NCI-H1048 (cell line): ENCODE data around the gene OLFML2A.
"Not testable (repeated sequence)": the region's sequence is repeated elsewhere in the genome, so short reads cannot be mapped to it uniquely, and the experiment has no call there.

Experiments
- DNase-seq: peaks from one replicate; lab custom pipeline; 2025; lab: John Stamatoyannopoulos, UW

Gene OLFML2A

DNA sequence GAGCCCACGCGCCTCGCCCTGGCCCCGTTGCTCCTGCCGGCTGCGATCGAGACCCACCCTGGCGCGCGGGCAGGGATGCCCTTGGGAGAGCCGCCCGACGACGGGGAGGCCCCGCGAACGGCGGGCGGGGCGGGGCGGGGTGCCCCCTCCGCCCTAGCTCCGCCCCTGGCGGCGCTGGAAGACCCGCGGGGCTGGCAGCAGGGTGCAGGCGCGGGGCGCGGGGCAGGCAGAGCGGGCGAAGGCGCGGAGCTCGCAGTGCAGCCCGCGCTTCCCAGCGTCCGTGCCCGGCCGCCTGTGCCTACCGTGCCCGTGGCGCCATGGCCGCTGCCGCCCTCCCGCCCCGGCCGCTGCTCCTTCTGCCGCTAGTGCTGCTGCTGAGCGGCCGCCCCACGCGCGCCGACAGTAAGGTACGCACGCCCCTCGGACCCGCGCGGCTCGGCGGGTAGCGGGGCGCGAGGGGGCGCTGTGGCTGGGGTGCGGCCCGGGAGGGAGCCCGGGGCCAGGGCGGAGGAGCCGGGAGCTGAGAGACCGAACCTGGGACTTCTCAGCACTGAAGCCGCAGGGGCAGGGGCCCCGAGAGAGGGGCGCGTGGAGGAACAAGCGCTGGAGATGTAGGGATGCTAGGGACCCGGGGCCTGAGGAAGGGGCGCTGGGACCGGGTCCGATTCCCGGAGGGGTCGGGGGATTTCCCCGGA is at the start of gene OLFML2A:
Gene OLFML2A (plus strand): TSS at position 180 of the 695 bp plus-strand sequence. CDS start 138 bp downstream, at position 318.
- no peak for DNase-seq

DNA sequence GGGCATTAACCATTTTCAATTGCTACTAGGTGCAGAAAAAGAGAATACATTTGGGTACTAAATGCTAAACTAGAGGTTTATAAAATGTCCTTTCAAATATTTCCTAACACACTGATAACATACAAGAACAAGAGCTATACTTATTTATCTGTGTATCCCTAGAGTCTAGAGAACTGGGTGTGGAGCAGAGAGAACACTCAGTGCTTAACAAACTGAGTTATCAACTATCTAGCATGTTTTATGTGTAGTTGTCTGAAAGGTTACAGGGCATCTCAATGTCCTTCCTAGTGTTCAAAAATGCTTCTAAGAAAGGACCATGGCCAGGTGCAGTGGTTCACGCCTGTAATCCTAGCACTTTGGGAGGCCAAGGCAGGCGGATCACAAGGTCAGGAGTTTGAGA is 46.2 kb upstream of the OLFML2A start:
- DNase-seq: no peak

DNA sequence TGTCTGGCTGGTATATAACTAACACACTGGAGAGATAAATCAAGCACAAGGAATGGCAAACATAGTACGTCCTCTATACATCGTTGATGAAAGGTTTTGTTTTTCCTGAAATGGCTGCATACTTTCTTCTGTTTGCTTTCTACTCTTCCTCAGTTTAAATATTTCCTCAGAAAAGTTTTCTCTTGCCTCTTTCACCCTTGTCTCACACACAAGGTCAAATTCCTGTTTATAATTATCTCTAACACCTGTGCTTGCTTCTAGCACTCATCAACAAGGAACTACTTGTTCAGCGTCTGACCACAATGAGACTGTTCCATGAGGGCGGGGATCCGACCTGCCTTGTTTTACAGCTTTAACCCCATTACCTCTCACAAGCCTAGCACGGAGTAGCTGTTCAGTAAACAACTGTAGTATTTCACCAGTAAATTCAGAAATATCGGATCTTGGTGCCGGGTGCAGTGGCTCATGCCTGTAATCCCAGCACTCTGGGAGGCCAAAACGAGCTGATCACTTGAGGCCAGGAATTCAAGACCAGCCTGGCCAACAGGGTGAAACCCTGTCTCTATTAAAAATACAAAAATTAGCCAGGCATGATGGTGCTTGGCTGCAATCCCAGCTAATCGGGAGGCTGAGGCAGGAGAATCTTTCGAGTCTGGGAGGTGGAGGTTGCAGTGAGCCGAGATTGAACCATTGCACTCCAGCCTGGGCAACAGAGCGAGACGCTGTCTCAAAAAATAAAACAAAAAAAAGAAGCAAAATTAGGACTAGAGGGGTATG is 42.8 kb upstream of the OLFML2A start:
- DNase-seq: no peak

DNA sequence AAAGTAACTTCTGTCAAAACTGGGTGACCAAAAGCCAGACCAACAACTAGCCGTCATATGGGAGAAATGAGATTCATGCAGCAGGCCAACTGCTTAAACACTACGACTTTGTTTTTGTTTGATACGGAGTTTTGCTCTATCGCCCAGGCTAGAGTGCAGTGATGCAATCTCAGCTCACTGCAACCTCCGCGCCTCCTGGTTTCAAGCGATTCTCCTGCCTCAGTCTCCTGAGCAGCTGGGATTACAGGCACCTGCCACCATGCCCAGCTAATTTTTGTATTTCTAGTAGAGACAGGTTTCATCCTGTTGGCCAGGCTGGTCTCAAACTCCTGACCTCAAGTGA is 42.2 kb upstream of the OLFML2A start:
- not testable (repeated sequence) for DNase-seq

DNA sequence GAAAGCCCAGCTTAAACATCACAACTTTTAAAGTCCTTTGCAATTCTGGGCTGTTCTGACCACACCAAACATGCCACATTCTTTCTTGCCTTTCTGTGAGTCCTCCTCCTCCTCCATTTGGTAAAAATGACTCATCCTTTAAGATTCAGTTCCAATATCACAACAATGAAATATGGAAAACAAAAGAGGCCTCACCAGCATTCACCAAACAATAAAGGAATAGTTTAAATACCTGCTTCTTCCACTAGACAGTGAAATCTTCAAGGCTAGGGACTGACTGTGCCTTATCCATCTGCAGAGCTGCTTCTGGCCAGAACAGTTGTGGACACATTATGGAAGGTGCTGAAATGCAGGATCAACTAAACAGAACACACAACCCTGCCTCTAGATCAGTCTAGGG is 41.8 kb upstream of the OLFML2A start:
- no peak for DNase-seq

DNA sequence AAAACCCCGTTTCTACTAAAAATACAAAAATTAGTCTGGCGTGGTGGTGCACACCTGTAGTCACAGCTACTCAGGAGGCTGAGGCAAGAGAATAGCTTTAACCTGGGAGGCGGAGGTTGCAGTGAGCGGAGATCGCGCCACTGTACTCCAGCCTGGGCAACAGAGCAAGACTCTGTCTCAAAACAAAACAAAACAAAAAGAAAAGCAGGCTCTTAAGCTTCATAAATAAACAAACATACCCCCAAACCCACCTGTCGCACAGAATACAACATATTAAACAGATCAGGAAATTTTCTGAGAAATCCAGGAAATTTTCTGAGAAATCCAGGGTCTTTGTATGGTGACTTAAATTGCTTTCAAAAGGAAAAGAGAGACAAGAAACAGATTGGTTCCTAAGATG is 38.9 kb upstream of the OLFML2A start:
- DNase-seq: not testable (repeated sequence)

DNA sequence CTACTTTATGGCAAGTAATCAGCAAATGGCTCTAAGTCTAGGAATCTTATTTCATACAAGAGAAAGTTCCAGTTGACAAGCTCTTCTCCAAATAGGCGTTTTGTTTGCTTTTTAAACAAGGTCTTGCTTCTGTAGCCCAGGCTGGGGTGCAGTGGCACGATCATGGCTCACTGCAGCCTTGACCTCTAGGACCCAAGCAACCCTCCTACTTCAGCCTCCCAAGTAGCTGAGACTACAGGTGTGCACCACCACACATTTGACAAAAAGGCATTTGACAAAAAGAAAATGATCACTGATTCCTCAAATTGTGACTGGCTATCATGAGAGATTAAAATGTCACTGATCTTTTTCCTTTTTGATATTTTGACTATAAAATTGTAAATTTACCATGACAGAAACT is 37.6 kb upstream of the OLFML2A start:
- DNase-seq: no peak

DNA sequence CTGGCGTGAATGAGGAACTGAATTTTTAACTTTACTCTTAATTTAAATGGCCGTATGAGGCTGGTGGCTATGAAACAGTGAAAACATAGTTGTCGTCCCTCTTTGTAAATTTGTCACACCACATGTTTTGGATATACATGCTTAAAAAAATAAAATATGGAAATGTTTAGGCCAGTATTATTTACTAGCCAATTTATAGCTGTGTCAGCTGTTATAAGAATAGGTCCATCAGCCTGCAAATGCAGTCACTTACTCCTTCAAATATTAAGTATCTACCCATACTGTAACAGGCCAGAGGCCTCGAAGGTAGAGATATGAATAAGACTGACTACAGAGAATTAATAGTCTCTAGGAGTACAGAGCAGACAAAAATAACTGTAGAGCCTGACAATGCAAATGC is 35.8 kb upstream of the OLFML2A start:
- DNase-seq: no peak

DNA sequence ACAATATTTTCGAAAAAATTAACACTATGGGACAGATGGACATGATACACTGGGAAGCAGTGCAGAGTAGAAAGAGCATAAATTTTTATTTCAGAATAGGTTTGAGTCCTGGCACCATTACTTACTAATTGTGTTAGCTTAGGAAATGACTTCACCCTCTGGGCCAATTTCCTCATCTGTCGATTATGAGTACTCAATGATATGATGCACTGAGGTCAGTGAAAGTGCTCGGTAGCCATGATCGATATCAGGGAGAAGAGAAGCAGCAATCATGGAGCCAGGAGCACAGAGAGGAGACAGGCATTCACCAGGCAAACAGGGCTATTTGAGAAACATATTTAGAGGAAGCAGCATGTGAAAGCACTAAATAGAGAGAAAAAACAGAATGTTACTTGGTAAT is 35.3 kb upstream of the OLFML2A start:
- DNase-seq: no peak

DNA sequence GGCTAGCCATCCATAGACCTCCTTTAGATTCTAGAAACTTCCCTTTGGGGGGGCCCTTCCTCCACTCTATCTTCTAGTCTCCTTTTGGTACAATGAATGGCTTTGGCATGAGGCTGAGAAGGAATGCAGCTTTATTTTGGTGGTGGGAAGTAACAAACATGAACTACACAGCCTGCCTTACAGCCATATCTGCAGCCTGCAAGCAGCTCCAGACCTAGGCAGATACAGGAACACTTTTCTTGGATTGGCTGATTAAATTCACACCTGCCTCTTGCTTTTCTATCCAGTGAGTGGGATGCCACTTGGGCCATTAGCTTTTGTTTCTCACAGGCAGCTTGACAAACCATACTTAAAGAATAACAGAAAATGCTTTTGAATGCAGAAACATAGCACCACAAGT is 34.0 kb upstream of the OLFML2A start:
- DNase-seq: no peak

DNA sequence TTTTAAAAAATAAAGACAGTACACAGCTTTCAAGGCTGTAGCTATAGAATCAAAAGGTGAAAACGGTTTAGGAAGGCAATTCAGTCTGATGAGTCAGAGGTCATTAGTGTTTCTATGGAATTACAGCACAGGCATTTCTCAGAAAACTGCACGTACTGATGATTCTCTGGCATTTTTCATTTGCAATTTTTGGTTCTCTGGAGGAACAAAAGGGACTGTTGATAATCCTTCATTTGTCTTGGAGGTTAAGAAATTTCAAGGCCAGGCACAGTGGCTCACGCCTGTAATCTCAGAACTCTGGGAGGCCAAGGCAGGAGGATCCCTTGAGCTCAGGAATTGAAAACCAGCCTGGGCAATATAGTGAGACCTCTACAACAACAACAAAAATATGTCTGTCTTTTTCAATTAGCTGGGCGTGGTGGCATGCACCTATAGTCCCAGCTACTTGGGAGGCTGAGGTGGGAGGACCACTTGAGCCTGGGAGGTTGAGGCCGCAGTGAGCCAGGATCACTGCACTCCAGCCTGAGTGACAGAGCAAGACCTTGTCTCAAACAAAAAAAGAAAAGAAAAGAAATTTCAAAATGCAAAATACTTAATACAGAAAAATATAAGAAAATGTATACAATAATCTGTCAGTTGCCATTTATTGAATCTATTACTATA is 33.1 kb upstream of the OLFML2A start:
- DNase-seq: no peak

DNA sequence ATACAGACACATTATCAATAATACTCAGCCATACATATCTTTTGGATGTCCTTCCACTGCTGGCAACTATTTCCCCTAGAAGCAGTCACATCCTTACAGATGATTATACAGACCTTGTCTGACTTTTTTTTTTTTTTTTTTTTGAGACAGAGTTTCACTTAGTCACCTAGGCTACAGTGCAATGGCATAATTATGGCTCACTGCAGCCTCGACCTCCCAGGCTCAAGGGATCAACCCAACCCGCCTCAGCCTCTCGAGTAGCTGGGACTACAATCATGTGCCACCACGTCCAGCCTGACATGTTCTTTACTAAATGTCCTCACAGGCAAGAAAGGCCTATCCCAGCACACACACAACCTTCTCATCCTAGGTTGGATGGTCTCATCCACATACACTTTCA is 29.9 kb upstream of the OLFML2A start:
- no peak for DNase-seq

DNA sequence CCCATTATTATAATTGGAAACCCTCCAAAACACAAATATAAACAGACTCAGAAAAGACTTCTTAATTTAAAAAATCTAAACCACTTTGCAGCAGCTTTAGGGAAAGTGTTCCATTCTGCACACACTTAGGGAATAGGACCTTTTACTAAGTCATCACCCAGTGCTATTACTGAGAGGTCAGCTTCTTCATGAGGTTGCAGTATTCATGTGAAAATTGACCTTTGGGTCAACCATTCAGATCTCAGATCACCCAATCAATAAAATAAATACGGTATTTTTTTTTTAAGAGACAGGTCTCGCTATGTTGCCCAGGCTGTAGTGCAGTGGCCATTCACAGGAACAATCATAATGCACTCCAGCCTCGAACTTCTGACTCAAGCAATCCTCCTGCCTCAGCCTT is 27.6 kb upstream of the OLFML2A start:
- DNase-seq: no peak

DNA sequence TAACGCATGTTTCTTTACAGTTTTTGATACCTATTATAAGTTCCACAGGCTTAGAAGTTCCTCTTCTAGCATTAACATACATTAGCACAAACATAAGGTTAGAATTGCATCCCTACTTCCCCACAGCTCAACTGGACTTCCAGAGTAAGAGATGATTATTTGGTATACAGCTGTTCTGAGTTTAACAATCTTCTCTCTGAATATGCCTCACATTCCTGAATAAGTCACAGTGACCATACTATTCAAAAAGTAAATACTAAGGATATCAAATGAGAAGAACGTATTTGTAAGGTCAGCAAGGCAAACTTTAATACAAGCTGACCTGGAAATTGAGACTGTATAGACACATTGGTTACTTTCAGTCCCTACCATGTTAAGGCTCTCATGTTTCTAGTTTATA is 27.2 kb upstream of the OLFML2A start:
- DNase-seq: no peak

DNA sequence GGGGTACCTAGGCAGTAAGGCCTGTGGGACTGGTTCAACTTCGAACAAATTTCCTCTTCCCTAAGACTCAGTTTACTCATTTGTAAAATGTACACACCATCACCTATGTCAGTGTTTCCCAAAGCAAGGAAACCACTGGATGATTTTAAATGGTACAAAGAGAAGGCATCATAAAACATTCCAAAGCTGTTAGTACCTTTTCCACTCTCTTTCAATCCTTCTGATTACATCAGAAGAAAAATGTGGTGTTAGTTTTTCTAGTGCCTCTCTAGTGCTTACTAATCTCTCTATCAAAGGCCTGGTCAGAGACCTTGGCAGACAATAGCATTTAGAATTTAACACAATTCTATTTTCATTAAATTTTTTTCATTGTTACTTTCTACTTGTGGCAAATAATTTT is 24.0 kb upstream of the OLFML2A start:
- DNase-seq: no peak

DNA sequence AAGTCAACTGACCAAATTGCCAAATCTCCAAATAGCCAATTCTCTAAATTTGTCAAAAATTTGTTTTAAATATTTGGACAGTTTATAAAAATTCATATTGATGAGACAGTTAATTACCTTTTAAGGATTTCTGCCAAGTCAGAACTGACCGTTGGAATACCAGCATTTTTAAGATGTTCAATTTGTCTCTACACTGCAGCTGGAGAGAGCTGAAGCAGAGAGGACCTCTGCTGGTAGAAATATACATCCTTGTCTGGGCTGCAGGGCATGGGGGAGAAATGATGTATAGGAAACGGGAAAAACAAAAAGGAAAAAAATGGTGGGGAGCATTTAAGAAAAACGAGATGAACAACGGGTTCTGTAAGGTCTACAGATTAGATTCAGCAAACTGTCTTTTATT is 22.6 kb upstream of the OLFML2A start:
- no peak for DNase-seq

DNA sequence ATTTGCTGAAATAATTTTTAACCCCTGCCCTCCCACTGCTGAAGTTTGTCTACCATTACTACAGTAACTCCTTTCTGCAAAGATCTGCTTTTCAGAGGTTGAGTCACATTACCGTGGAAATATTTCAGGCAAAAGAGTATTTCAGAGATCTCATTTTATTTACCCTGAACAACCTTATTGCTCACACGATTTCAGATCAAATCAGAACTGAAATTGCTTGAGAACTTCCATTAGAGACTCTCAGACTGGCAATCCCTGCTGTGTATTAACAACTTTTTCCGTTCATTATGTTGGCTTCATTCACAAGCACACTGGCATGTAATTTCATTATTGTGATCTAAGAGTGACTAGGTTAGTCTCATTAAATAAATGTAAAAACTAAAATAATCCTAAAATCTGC is 21.9 kb upstream of the OLFML2A start:
- DNase-seq: no peak

DNA sequence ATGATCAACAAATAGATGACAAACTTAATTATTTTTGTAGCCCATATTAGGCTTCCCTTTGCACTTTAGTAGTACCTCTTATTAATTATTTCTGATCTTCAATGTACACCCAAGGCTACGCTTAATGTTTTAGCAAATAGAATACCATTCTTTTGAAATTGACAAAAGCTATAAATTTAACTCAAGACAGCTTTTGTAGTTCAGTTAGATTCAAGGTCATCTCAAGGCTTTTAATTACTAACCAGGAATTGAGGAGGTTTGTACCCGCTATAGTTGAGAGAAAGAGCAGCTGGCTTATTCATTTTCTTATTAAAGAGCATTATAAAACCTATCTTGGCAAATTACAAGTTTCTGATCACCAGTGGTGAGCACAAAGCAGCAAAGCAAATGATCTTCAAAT is 20.9 kb upstream of the OLFML2A start:
- no peak for DNase-seq

DNA sequence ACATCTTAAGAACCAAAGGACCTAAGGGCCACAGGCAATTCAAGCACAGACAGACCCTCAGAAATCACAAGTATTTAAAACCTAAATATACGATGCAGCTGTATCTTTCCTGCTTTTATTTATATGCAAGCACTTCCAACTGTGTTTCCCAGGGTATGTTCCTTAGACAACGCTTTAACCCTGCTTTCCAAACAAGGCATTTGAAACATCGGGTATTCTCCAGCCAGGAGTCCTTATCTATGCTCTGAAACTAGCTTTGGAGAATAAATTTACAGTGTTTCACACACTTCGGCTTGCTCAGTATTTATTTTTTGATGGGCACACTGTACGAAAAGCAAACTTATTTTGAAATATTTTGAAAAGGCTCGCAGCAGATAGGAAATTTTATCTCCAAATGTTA is 19.3 kb upstream of the OLFML2A start:
- DNase-seq: no peak

DNA sequence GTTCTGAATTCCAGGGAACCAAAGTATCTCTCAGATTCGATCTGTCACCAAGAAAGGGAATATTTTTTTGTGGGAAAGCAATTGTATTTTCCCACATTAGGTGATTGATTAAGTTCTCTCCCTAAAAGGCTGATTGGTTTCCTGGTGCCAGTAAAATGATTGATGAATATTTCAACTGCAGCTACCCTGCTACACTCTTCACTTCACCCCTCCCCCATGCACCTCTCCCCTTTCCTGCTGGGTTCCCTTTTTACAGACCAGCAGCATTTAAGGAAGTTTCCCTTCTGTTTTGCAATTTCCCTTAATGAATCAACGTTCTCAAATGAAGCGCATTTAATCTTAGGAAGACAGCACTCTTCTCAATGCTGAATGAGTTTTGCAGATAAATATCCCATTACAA is 18.9 kb upstream of the OLFML2A start:
- DNase-seq: no peak

DNA sequence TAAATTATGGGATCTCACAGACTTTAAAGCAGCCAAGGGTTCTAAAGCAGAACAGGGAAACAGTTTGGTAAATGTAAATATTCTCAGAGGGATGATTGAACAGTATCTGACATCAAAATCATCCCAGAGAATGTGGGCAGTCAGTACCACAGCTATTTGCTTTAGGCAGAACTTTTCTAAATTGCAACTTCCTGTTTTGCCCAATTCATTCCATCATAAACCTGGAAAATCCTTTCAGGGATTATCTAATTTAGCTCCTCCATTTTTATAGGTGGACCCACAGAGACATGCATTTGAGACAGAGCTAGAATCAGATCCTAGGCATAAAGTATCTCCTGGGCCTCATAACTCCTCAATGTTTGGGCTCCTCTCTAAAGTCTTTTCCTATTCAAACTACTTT is 18.2 kb upstream of the OLFML2A start:
- DNase-seq: no peak

DNA sequence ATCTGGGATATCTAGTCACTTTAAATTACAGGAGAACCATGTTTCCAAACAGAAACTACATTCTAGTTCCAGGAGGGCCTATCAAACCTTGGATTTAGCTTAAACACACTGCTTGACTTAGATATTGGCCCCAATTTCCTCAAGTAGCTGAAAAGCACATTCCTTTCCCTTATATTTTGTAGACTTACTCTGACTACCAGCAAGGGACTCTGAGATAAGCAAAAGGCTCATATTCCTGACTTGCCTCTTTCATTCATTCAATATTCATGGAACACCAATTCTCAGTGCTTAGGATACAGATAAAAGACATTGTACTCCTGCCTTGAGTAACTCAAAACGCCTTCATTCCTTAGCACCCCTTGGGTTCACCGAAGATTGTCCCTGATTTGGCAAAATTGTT is 17.6 kb upstream of the OLFML2A start:
- no peak for DNase-seq

DNA sequence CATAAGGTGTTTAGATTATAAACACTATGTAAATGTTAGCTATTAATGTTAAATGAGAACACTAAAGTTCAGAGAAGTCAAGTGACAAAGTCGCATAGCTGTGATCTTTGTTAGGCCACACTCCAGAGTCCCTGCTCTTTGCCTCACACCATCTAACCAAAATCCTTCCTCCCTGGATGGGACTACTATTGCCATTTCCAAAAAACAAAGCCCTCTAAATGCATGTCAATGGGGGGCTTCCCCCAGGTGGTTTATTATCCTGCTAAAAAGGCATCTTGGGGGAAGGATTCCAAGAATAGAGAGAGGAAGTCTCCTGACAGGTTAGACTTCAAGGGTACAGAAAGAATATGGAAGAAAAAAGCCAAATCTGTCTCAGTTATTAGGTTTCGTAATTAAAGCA is 16.2 kb upstream of the OLFML2A start:
- no peak for DNase-seq
